ENCODE results near the gene IL6ST. TPM values are rescaled to one million over a fixed set of nuclear protein-coding genes. Genes with fewer than 3 reads are reported as not detected.
"Not testable (repeated sequence)": the region's sequence is repeated elsewhere in the genome, so short reads cannot be mapped to it uniquely, and the experiment has no call there.

The IL6ST gene
- polyA plus RNA-seq (2011; rRNA removed) (167 and 330 TPM in 2 replicates), polyA minus RNA-seq (2011; rRNA and poly(A)+ RNA removed) (206 and 254 TPM in 2 replicates)

- POLR2A ChIA-PET, result interaction anchor here (0.6 kb wide), 2 partner anchors 24 to 95 kb away, joined by 3 to 9 read pairs; no protein-coding TSS in a partner anchor
- CTCF ChIA-PET, result interaction anchor here (0.7 to 1.1 kb wide), 3 partner anchors 12 to 129 kb away, joined by 3 to 4 read pairs (median 3); no protein-coding TSS in a partner anchor
- H3K27me3 ChIP-seq (ENCODE audit: control insufficient read depth, insufficient read depth, low read length), result no peaks in the 10 kb centered on the region
- H3K36me3 ChIP-seq (ENCODE audit: control insufficient read depth, insufficient read depth, low read length), result no peaks in the 10 kb centered on the region
- peak within 1 kb of the TSS; percentile 76 for H3K4me3 ChIP-seq (ENCODE audit: low read depth, low read length)
- TF ChIP-seq CTCF (IDR thresholded peaks at IDR 0.05; ENCODE audit: insufficient read depth, low read depth, low read length), result no peak
- DNase-seq (ENCODE audit: low read depth), result peak; percentile 26
These were observed at the start of gene IL6ST for GRCh38 chr5:55994495-55994997. IL6ST (minus strand) TSS chr5:55994963; CDS start chr5:55976278, 18,685 bp downstream.

- H3K36me3 ChIP-seq (ENCODE audit: control insufficient read depth, insufficient read depth, low read length), result no peaks in the 10 kb centered on the region
- H3K27me3 ChIP-seq (ENCODE audit: control insufficient read depth, insufficient read depth, low read length), result no peaks in the 10 kb centered on the region
- ChIA-PET CTCF (no interaction called here), POLR2A (no interaction called here)
- DNase-seq (ENCODE audit: low read depth), result no peak
- no peak overlapping the region for H3K4me3 ChIP-seq (ENCODE audit: low read depth, low read length)
- TF ChIP-seq CTCF (IDR thresholded peaks at IDR 0.05; ENCODE audit: insufficient read depth, low read depth, low read length), result no peak
These were observed 45.2 kb upstream of the IL6ST start for GRCh38 chr5:56039985-56040384.

GRCh38 chr5:56038206-56038605, 43.4 kb upstream of the IL6ST start:
- H3K36me3 ChIP-seq (ENCODE audit: control insufficient read depth, insufficient read depth, low read length); POLR2A ChIA-PET; CTCF ChIA-PET; H3K4me3 ChIP-seq (ENCODE audit: low read depth, low read length); DNase-seq (ENCODE audit: low read depth); H3K27me3 ChIP-seq (ENCODE audit: control insufficient read depth, insufficient read depth, low read length): not testable (repeated sequence)

GRCh38 chr5:56037531-56038010, 42.8 kb upstream of the IL6ST start:
- POLR2A ChIA-PET, result no interaction called here
- no peak for TF ChIP-seq CTCF (IDR thresholded peaks at IDR 0.05; ENCODE audit: insufficient read depth, low read depth, low read length)
- CTCF ChIA-PET, result interaction anchor here (0.6 kb wide), 1 partner anchor 14 kb away, joined by 5 read pairs; no protein-coding TSS in a partner anchor
- Histone ChIP-seq H3K27me3 (ENCODE audit: control insufficient read depth, insufficient read depth, low read length) (no peaks in the 10 kb centered on the region), H3K4me3 (ENCODE audit: low read depth, low read length) (no peak overlapping the region), H3K36me3 (ENCODE audit: control insufficient read depth, insufficient read depth, low read length) (no peaks in the 10 kb centered on the region)
- no peak for DNase-seq (ENCODE audit: low read depth)

GRCh38 chr5:56035394-56035793, 40.6 kb upstream of the IL6ST start:
- H3K4me3 ChIP-seq (ENCODE audit: low read depth, low read length); H3K36me3 ChIP-seq (ENCODE audit: control insufficient read depth, insufficient read depth, low read length); DNase-seq (ENCODE audit: low read depth); CTCF ChIA-PET; H3K27me3 ChIP-seq (ENCODE audit: control insufficient read depth, insufficient read depth, low read length); POLR2A ChIA-PET: not testable (repeated sequence)

- CTCF ChIA-PET, result interaction anchor here (0.7 kb wide), 1 partner anchor 94 kb away, joined by 3 read pairs; no protein-coding TSS in a partner anchor
- H3K36me3 ChIP-seq (ENCODE audit: control insufficient read depth, insufficient read depth, low read length); H3K4me3 ChIP-seq (ENCODE audit: low read depth, low read length); H3K27me3 ChIP-seq (ENCODE audit: control insufficient read depth, insufficient read depth, low read length); POLR2A ChIA-PET: not testable (repeated sequence)
- peak; percentile 36 for DNase-seq (ENCODE audit: low read depth)
These were observed 35.3 kb upstream of the IL6ST start for GRCh38 chr5:56029871-56030630.

All from BJ (cell line).